Heart left ventricle (tissue), 16 donors: ENCODE measurements around the gene SFTPA2. TPM values are rescaled to one million over a fixed set of nuclear protein-coding genes. Genes with fewer than 3 reads are reported as not detected.

Source experiments
- ATAC-seq, 4 donors: fragments of 200-7000 bp; cut with Tn5 transposase; one replicate each; pipeline ENCODE4 v1.9.1; 2020 to 2022; ENCODE audit warnings: moderate library complexity in 4 of 4, mild to moderate bottlenecking in 3 of 4, moderate number of reproducible peaks in 1 of 4
- DNase-seq, 5 donors: peaks; one replicate each; pipeline ENCODE4 v3.0.0-alpha.2; 2020
- H3K27ac ChIP-seq, 12 donors: fragments of 200-600 bp; sonication (generic) in 4 of 12; one replicate each; pipeline versions ENCODE4 v1.5.0 to v1.8.0; 2016 to 2022; ENCODE audit warnings: mild to moderate bottlenecking in 2 of 12
- H3K27me3 ChIP-seq, 9 donors: fragments of 200-600 bp; sonication (generic) in 2 of 9; one replicate each; pipeline versions ENCODE4 v1.5.1 to v1.8.0; 2016 to 2022; ENCODE audit warnings: mild to moderate bottlenecking in 3 of 9
- H3K36me3 ChIP-seq, 9 donors: fragments of 200-600 bp; sonication (generic) in 2 of 9; one replicate each; pipeline versions ENCODE4 v1.5.0 to v1.8.0; 2018 to 2022; ENCODE audit warnings: mild to moderate bottlenecking in 2 of 9
- H3K4me1 ChIP-seq, 12 donors: fragments of 200-600 bp; sonication (generic) in 4 of 12; one replicate each; pipeline versions ENCODE4 v1.5.0 to v1.8.0; 2016 to 2022; ENCODE audit warnings: mild to moderate bottlenecking in 3 of 12
- H3K4me3 ChIP-seq, 12 donors: fragments of 200-600 bp; sonication (generic) in 4 of 12; one replicate each; pipeline versions ENCODE4 v1.5.0 to v1.8.0; 2017 to 2022; ENCODE audit warnings: mild to moderate bottlenecking in 9 of 12, moderate library complexity in 4 of 12
- H3K9me3 ChIP-seq, 12 donors: fragments of 200-600 bp; sonication (generic) in 4 of 12; one replicate each; pipeline versions ENCODE4 v1.5.0 to v1.8.0; 2016 to 2022; ENCODE audit warnings: mild to moderate bottlenecking in 1 of 12
- POLR2A ChIP-seq, 2 donors: fragments of 450-650 bp; IDR thresholded peaks; one replicate each; pipeline ENCODE4 v1.6.1; 2017; ENCODE audit warnings: antibody characterized with exemption in 2 of 2, mild to moderate bottlenecking in 2 of 2, moderate library complexity in 2 of 2
- WGBS, 4 donors: extraction: QIAGEN DNeasy Blood & Tissue Kit in 2 of 4; methylation state at CpG; one replicate each; pipeline versions ENCODE4 v1.1.5 to v1.1.7; 2013 to 2018; 5-methylcytosine and 5-hydroxymethylcytosine counted together
- intact Hi-C, 10 donors: fragments of 100-400 bp; cut with DNase I; formaldehyde crosslinking; loops; one replicate each; pipeline versions ENCODE4 v1.11.1 to v1.14.2; 2022
- polyA plus RNA-seq, 2 donors: library from polyadenylated mRNA; stranded (reverse); fragments of 200-250 nt; gene quantifications; one replicate each; pipeline ENCODE4 v1.2.3, GENCODE V29; 2013
- total RNA-seq, 9 donors: library from RNA; depleted of rRNA in 2 of 9; stranded (reverse); fragments of >200 nt in 2 of 9; fragmentation: NEBNext Ultra II Directional in 3 of 9; extraction: Animal tissue kit (Norgen Biotek cat#: 25700) in 3 of 9; gene quantifications; one replicate each; pipeline versions ENCODE4 v1.1.0 to v1.2.4, GENCODE V29; 2016 to 2023
- TF ChIP-seq, protein P1 (sequence below), 12 donors: fragments of 200-600 bp; sonication (generic) in 4 of 12; IDR thresholded peaks; one replicate each; pipeline versions ENCODE4 v1.5.0 to v1.8.0; 2018 to 2022; ENCODE audit warnings: antibody characterized with exemption in 12 of 12, mild to moderate bottlenecking in 5 of 12
- donor health status: ischemic (EF 13 %, LVEDD 7.1; RV severe dilation, severe dysfunction).
- donor health status: healthy with polysubstance abuse.
- donor health status: DM: no; HTN: yes; CAD: no.
- donor health status: DM: no; HTN: no; CAD: no.
- donor health status: ischemic (EF 25% LVEDD 6.9; RV normal size, moderate dysfunction).
- donor health status: ischemic (EF 25% LVEDD 5.7; RV mildly dilated, moderate dysfunction).
- donor health status: healthy.
- donor health status: DM: yes; HTN: yes; CAD: no.
- donor health status: ischemic (EF 35%, LVEDD 5.7; RV mildly dilated, moderate dysfunction).
- donor health status: nonischemic (EF 11% LVEDD 7.7; RV severe dilation, severe dysfunction).
- donor health status: DM: yes; HTN: yes; CAD: no.
- donor health status: PGD.
- donor health status: ischemic (EF 29% LVEDD 5.4; RV normal size, mild dysfunction).
- donor health status: nonischemic (EF 23%, LVEDD 6.1; RV moderate dilation, normal function).

The SFTPA2 gene
- total and polyA plus RNA-seq, 11 donors: 1.3 TPM; not detected in 10

DNA sequence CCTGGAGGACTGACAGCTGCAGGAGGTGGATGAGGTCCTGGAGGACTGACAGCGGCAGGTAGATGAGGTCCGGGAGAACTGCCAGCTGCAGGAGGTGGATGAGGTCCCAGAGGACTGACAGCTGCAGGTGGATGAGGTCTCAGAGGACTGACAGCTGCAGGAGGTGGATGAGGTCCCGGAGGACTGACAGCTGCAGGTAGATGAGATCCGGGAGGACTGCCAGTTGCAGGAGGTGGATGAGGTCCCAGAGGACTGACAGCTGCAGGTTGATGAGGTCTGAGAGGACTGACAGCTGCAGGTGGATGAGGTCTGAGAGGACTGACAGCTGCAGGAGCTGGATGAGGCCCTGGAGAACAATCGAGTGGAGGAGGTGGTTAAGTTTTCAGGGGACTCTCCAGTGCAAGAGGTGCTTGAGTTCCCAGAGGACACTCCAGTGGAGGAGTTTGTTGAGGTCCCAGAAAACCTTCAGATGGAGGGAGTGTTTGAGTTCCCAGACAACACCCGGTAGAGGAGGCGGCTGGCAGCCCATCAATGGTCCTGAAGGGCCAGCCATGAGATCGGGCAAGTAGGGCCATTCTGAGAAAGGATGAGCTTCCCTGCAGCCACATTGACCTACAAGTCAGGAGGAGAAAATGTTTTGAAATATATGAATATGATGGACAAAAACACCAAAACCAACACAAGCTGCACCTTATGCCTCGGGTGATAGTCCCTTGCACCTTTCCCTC is 52.6 kb downstream of the SFTPA2 start:
- intact Hi-C loops: no loop called here
- H3K9me3 ChIP-seq: no peaks in the 10 kb centered on the region
- no peak for ATAC-seq
- no peaks in the 10 kb centered on the region for H3K4me1 ChIP-seq
- no peak overlapping the region for H3K27ac ChIP-seq
- H3K4me3 ChIP-seq: no peak overlapping the region
- no peak for DNase-seq
- no peak for TF ChIP-seq POLR2A (IDR thresholded peaks at IDR 0.05)
- TF ChIP-seq, protein P1, sequence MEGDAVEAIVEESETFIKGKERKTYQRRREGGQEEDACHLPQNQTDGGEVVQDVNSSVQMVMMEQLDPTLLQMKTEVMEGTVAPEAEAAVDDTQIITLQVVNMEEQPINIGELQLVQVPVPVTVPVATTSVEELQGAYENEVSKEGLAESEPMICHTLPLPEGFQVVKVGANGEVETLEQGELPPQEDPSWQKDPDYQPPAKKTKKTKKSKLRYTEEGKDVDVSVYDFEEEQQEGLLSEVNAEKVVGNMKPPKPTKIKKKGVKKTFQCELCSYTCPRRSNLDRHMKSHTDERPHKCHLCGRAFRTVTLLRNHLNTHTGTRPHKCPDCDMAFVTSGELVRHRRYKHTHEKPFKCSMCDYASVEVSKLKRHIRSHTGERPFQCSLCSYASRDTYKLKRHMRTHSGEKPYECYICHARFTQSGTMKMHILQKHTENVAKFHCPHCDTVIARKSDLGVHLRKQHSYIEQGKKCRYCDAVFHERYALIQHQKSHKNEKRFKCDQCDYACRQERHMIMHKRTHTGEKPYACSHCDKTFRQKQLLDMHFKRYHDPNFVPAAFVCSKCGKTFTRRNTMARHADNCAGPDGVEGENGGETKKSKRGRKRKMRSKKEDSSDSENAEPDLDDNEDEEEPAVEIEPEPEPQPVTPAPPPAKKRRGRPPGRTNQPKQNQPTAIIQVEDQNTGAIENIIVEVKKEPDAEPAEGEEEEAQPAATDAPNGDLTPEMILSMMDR (IDR thresholded peaks at IDR 0.05): no peak
- H3K36me3 ChIP-seq: no peaks in the 10 kb centered on the region
- no peaks in the 10 kb centered on the region for H3K27me3 ChIP-seq
- WGBS, 4 donors: 75 to 88% (median 83%) methylated on average over 9 of the region's 9 CpGs

Other genes starting within 250 kb of the SFTPA2 start
- gene PPIF, start 212.9 kb downstream of the SFTPA2 start, total RNA-seq: 100 to 1,000 TPM in 8 of 9 donors, 10 to 100 TPM in 1; 86.3 to 180 (median 128) TPM
- 100 to 1,000 TPM in 1 of 2 donors, 10 to 100 TPM in 1; 82.8 to 193 TPM for gene PPIF, start 212.9 kb downstream of the SFTPA2 start, polyA plus RNA-seq
- gene ZCCHC24, start 114.8 kb downstream of the SFTPA2 start, total RNA-seq: 100 to 1,000 TPM in 1 of 9 donors, 10 to 100 TPM in 8; 44.8 to 122 (median 51.9) TPM
- 10 to 100 TPM; 18.7 to 40.7 TPM for gene ZCCHC24, start 114.8 kb downstream of the SFTPA2 start, polyA plus RNA-seq
- gene EIF5AL1, start 47.9 kb downstream of the SFTPA2 start, total RNA-seq: under 1 TPM in 8 of 9 donors, not detected in 1; 0.06 to 0.93 (median 0.26) TPM
- under 1 TPM; 0.61 to 0.97 TPM for gene EIF5AL1, start 47.9 kb downstream of the SFTPA2 start, polyA plus RNA-seq
- not detected for gene SFTPA1, start 50.5 kb upstream of the SFTPA2 start, total RNA-seq
- gene SFTPA1, start 50.5 kb upstream of the SFTPA2 start, polyA plus RNA-seq: under 1 TPM in 1 of 2 donors, not detected in 1; 0.26 TPM
- gene NUTM2B, start 142.8 kb upstream of the SFTPA2 start, total RNA-seq: 1 to 10 TPM in 3 of 9 donors, under 1 TPM in 6; 0.36 to 1.5 (median 0.83) TPM
- 1 to 10 TPM in 1 of 2 donors, under 1 TPM in 1; 0.01 to 1.8 TPM for gene NUTM2B, start 142.8 kb upstream of the SFTPA2 start, polyA plus RNA-seq